ENCODE measurements around the gene CEP78.

The CEP78 gene, protein sequence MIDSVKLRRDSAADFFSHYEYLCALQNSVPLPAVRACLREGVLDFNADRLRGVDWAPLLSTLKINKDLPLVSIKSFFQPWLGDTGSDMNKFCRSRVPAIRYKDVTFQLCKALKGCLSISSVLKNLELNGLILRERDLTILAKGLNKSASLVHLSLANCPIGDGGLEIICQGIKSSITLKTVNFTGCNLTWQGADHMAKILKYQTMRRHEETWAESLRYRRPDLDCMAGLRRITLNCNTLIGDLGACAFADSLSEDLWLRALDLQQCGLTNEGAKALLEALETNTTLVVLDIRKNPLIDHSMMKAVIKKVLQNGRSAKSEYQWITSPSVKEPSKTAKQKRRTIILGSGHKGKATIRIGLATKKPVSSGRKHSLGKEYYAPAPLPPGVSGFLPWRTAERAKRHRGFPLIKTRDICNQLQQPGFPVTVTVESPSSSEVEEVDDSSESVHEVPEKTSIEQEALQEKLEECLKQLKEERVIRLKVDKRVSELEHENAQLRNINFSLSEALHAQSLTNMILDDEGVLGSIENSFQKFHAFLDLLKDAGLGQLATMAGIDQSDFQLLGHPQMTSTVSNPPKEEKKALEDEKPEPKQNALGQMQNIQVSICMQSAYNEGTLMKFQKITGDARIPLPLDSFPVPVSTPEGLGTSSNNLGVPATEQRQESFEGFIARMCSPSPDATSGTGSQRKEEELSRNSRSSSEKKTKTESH

GRCh38 chr9:78235762-78236550 lies at the start of gene CEP78:
Gene CEP78 (plus strand): TSS chr9:78236075. CDS start chr9:78236351, 276 bp downstream.
- peak; percentile 94 for TF ChIP-seq ZFX (IDR thresholded peaks at IDR 0.05)
- TF ChIP-seq, protein P1, sequence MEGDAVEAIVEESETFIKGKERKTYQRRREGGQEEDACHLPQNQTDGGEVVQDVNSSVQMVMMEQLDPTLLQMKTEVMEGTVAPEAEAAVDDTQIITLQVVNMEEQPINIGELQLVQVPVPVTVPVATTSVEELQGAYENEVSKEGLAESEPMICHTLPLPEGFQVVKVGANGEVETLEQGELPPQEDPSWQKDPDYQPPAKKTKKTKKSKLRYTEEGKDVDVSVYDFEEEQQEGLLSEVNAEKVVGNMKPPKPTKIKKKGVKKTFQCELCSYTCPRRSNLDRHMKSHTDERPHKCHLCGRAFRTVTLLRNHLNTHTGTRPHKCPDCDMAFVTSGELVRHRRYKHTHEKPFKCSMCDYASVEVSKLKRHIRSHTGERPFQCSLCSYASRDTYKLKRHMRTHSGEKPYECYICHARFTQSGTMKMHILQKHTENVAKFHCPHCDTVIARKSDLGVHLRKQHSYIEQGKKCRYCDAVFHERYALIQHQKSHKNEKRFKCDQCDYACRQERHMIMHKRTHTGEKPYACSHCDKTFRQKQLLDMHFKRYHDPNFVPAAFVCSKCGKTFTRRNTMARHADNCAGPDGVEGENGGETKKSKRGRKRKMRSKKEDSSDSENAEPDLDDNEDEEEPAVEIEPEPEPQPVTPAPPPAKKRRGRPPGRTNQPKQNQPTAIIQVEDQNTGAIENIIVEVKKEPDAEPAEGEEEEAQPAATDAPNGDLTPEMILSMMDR (conservative IDR thresholded peaks at IDR 0.05): no peak
- H3K27ac ChIP-seq: peak within 1 kb of the TSS; percentile 85

DNA sequence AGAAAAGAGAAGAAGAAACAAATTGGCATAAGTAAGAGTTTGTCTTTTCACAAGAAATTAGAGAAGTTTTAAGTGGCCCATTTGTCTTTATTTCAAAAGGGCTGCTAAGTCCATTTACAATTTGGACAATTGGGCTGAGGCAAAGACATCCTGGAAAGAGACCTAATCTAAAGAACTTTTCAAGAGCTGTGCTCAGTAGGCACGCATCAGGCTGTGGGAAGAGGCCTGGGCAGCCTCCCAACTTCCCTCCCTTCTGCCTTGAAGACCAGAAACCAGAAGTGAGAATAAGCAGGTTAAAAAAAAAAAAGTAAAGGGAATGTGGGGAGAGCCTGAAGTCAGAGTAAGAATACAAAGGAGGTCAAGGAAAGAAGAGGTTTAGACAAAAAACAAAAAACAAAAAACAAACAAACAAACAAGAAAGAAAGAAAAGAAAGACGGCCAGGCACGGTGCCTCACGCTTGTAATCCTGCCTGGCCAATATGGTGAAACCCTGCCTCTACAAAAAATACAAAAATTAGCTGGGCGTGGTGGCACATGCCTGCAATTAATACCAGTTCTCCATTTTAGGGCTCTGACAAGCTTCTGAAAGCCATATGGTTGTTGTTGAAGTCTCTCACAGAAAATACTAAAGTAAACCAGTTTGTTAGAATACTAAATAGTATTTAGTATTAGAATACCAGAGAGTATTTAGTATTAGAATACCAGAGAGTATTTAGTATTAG lies 48.0 kb upstream of the CEP78 start:
- TF ChIP-seq, protein P1 (conservative IDR thresholded peaks at IDR 0.05): no peak
- TF ChIP-seq ZFX (IDR thresholded peaks at IDR 0.05): no peak

DNA sequence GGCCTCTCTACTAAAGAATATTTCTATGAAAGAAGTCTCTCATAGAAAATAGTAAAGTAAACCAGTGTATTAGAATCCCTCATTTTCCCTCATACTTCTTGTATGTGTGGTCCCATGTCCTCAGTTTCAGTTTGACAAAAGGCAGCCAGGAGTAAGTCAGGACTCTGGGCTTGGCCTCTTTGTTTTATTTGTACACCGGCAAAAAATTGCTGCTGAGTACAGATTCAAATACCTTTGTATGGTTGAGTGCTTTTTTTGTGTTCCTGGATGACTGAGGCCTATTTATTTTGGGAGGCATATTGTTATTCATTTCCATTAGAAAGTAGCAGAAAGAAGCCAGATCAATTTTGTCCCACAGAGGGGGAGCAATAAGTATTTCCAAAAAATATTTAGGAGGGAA lies 47.3 kb upstream of the CEP78 start:
- H3K27ac ChIP-seq: no peak overlapping the region
- TF ChIP-seq, protein P1 (conservative IDR thresholded peaks at IDR 0.05): no peak
- TF ChIP-seq ZFX (IDR thresholded peaks at IDR 0.05): no peak

More for the DNA sequence above, 48.0 kb upstream of the CEP78 start:
- no peak overlapping the region for H3K27ac ChIP-seq

DNA sequence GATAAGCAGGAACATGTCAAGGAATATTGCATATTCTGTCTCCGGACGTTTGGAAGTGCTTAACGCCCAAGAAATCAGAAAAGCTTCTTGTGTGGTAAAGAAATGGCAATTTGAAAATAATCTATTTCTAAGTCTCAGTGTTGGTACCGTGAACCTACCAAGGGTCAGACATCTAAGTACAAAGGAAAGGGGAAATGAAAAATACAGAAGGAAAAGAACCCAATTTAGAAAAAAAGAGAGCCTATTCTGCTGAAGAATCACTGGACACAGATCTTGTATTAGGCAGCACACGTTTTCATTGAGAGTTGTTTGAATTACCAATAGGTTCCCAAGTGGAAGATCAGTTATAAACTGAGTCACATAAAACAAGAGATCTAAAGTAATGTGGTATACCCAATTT lies 46.9 kb upstream of the CEP78 start:
- H3K27ac ChIP-seq: no peak overlapping the region
- TF ChIP-seq ZFX (IDR thresholded peaks at IDR 0.05): no peak
- TF ChIP-seq, protein P1 (conservative IDR thresholded peaks at IDR 0.05): no peak

DNA sequence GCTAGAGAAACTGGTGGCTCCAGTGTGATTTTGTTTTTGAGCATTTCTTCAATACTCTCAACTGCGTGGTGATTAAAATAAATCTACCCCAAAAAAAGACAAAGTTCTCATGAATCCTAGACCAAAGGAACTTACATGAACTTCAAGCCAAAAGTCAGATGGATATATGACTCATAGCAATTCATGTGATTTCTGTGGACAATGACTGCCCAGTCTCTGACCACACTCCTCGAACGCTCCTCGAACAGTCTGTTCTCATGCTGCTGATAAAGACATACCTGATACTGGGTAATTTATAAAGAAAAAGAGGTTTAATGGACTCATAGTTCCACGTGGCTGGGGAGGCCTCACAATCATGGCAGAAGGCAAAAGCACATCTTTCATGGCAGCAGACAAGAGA lies 46.4 kb upstream of the CEP78 start:
- TF ChIP-seq, protein P1 (conservative IDR thresholded peaks at IDR 0.05): no peak
- TF ChIP-seq ZFX (IDR thresholded peaks at IDR 0.05): no peak
- H3K27ac ChIP-seq: no peak overlapping the region

GRCh38 chr9:78191931-78192330 lies 43.9 kb upstream of the CEP78 start:
- TF ChIP-seq, protein P1 (conservative IDR thresholded peaks at IDR 0.05): no peak
- TF ChIP-seq ZFX (IDR thresholded peaks at IDR 0.05): no peak
- H3K27ac ChIP-seq: no peak overlapping the region

Data from C4-2B (cell line).